Measurements from ENCODE around the gene ZNF688.

DNA sequence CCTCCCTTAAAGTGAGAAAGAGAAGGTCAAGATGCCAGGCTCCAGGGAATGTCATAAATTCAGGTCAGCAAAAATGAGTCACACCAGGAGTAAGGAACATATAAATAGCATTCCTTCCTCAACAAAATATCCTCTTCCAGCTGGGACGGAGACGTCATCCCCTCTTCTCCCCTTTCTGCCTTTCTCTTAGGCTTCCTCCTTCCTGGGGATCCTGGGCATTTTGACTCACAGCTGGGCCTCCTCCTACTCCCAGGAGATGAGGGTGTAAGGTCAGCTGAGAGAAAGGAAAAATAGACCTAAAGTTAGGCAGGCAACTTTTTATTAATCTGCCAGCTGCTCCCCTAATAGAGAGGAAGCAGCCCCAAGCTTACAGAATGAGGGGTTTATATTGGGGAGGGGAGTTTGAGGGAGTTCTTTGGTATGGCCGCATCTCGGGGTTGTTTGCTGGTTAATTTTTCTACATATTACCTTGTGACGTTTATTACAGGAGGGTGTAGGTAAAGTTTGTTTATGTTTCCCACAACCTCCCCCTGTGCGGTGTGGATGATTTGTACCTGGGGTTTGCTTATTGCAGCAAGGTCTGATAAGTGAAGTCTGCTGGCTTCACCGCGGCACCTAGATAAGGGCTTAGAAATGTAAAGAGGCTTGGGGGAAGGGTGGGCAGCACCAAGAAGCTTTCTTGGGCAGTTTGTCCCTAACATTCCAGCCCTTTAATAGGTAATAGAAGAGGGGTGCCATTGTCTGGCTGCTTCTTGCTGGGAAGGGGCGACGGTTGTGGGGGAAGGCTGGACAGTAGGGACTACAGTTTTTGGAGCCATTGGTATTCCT, 29.8 kb downstream of the ZNF688 start:
- TF ChIP-seq EZH2phosphoT487 (IDR thresholded peaks at IDR 0.05; ENCODE audit: insufficient read depth, low read depth) (no peak), EZH2 (IDR thresholded peaks at IDR 0.05; ENCODE audit: insufficient read depth, poor library complexity, severe bottlenecking) (no peak)
